Esophagus squamous epithelium (tissue), 4 donors: Measurements from ENCODE around the gene SGCD.

ENCODE experiments used
- POLR2A ChIP-seq, 4 donors: fragments of 450-650 bp; IDR thresholded peaks; one replicate each; pipeline ENCODE4 v1.6.1; 2017; ENCODE audit warnings: antibody characterized with exemption in 4 of 4, mild to moderate bottlenecking in 4 of 4, moderate library complexity in 3 of 4
- TF ChIP-seq, protein P1 (sequence below), 6 experiments: fragments of 450-650 bp in 4 of 6; fragments of 200-600 bp in 2 of 6; sonication (generic) in 2 of 6; IDR thresholded peaks; one replicate each; pipeline ENCODE4 v1.5.1; 2016 to 2019; ENCODE audit warnings: antibody characterized with exemption in 6 of 6, mild to moderate bottlenecking in 4 of 6, moderate library complexity in 4 of 6

DNA sequence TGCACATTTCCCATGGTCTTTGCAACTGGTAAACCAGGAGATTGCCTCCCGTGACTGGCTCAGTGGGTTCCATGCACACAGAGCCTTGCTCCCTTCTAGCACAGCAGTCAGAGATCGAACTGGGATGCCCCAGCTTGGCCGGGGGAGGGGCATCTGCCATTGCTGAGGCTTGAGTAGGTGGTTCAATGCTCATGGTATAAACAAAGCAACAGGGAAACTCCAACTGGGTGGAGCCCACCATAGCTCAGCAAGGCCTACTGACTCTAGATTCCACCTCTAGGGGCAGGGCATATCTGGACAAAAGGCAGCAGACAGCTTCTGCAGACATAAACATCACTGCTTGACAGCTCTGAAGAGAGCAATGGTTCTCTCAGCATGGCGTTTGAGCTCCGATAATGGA lies 456.1 kb downstream of the SGCD start:
- TF ChIP-seq, protein P1, sequence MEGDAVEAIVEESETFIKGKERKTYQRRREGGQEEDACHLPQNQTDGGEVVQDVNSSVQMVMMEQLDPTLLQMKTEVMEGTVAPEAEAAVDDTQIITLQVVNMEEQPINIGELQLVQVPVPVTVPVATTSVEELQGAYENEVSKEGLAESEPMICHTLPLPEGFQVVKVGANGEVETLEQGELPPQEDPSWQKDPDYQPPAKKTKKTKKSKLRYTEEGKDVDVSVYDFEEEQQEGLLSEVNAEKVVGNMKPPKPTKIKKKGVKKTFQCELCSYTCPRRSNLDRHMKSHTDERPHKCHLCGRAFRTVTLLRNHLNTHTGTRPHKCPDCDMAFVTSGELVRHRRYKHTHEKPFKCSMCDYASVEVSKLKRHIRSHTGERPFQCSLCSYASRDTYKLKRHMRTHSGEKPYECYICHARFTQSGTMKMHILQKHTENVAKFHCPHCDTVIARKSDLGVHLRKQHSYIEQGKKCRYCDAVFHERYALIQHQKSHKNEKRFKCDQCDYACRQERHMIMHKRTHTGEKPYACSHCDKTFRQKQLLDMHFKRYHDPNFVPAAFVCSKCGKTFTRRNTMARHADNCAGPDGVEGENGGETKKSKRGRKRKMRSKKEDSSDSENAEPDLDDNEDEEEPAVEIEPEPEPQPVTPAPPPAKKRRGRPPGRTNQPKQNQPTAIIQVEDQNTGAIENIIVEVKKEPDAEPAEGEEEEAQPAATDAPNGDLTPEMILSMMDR (IDR thresholded peaks at IDR 0.05), result no peak
- TF ChIP-seq POLR2A (IDR thresholded peaks at IDR 0.05), result no peak
